HG03103 (cell line): Measurements from ENCODE around the gene PTPRT.

Experiments used
- ATAC-seq: cut with Tn5 transposase; IDR thresholded peaks from one replicate; pipeline ENCODE4 v1.9.1; 2021; ENCODE audit warnings: low read depth; ENCODE audit not compliant: unreplicated experiment

Gene PTPRT

DNA sequence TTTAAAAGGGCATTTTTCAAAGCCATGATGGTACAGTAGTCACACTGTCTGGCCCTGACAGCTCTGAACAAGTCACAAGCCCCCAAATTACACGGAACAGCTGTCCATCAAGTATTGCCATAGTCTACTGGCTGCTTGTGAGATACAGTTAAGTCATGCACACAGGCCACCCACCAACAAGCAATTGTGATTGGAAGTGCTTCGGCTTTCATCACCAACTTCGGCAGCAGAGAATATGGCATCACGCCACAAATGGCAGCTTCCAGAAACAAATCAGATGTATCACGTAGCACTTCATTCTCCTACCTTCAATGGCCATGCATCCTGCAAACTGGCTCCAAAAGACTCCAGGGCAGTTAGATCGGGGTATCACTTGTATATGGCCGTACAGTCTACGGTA, 160.5 kb downstream of the PTPRT start:
- no peak for ATAC-seq

- ATAC-seq: no peak
Observed at GRCh38 chr20:43028470-43028869, 161.2 kb downstream of the PTPRT start.

- ATAC-seq: no peak
Observed at GRCh38 chr20:43023836-43024235, 165.9 kb downstream of the PTPRT start.

DNA sequence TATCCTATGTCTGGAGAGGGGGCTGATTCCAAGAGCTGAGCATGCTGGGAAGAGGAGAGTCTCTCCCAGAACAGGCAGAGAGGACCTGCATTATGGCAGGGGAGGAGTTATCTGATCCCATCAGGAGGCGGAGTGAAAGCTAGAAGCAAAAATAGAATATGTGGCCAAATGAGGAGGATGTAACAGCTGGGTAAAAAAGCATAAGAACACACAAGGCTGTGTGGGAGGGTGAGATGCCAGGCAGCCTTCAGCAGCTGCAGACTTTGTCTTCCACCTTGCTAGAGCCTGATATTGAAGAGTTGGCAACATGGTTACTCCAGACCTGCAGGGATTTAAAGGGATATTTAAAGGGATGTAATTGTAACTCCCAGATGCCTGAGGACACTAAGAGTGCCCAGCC, 167.1 kb downstream of the PTPRT start:
- no peak for ATAC-seq

DNA sequence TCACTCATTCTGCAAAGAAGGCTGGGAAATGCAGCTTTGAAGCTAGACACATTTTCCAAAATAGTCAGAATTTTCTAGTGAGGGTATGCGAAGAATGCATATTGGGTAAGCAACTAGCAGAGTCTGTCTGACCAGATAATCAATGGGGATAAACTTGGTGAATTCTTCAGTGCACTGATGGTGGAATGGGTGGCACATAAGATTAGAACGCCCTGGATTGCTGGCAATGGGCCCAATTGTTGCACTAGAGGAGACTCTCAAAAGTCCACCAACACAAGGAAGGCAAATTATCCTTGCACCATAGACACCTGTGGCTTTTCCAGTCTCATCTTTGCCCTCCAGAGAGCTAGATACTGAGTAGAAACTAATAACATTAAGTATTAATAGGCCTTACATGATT, 167.6 kb downstream of the PTPRT start:
- no peak for ATAC-seq

DNA sequence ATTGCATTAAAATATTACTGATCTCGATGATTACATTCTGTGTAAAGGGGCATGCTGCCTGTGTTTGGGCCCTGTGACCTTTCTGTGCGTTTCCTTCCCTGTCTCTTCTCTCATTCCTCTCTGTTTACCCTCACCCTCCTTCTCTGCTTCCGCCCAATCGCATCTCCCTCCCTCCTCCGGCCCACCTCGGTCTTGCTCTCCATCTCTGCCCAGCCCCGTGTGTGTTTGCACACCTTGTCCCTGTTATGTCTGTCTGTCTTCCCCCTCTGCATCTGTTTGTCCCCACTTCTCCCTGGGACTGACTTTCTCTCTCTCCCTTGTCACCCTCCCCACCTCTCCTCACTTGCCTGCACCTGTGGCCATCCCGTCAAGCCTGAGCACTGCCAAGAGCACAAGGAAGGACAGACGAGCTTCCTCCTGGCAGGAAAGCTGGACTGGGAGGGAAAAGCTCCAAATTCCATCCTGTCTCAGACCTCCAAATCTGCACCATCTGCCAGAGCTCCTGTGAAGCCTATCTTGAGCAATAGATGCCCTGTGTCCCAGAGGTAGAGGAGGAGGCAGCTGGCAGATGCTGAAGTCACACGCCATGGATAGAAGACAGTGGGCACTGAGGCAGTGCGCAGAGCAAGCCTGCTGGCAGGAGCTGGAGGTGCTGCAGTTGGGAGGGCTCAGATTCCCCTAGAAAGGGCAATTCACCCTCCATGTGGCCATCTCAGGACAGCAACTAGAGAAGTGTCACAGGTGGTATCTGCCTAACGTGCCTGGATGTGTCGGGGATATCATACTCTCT, 172.3 kb downstream of the PTPRT start:
- no peak for ATAC-seq

- ATAC-seq: no peak
Observed at GRCh38 chr20:43016257-43016656, 173.4 kb downstream of the PTPRT start.

DNA sequence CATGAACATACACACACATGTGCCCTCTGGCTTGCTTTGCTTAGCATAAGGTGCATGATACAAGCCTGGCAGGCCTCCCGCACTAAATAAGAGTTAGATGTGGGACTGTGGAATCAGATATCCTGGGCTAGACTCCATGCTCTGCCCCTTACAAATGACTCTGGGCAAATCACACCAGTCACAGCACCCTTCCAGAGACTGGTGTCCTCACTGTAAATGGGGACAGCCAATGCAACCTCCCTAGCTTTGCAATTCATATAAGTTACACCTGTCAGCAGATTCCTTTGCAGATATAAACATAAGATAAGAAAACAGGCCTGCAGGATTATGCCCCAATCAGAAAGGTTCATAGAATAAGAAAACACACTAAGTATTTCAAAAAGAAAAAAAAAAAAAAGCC, 174.1 kb downstream of the PTPRT start:
- no peak for ATAC-seq

DNA sequence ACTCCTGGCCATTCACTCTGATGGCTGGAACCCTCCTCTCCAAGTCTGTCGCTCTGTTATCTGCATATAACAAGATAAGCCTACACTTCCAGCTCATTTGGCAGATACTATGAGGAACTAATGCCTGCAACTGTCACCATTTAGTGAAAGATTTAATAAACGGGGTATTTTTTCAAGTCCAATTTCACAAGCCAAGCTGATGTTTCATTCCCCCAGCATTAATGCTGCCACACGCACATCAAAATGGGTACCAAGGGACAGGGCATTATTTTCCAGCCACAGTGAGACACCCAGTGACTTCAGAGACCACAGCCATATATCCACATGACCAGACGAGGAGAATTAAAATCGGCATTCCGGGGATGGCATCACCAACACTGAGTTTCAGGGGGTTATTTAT, 175.5 kb downstream of the PTPRT start:
- ATAC-seq: no peak

DNA sequence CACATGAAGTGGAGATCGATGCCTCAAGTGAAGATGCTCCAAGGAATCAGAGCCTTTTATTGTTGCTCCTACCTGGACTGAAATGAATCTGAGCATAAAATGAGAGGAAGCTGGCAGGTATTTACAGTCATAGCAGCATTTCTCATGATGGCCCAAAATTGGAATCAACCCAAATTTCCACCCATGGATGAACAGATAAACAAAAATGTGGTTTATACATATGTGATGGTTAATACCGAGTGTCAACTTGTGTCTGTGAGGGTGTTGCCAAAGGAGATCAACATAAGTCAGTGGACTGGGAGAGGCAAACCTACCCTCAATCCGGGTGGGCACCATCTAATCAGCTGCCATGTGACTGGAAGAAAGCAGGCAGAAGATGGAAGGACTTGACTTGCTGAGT, 178.2 kb downstream of the PTPRT start:
- ATAC-seq: no peak

DNA sequence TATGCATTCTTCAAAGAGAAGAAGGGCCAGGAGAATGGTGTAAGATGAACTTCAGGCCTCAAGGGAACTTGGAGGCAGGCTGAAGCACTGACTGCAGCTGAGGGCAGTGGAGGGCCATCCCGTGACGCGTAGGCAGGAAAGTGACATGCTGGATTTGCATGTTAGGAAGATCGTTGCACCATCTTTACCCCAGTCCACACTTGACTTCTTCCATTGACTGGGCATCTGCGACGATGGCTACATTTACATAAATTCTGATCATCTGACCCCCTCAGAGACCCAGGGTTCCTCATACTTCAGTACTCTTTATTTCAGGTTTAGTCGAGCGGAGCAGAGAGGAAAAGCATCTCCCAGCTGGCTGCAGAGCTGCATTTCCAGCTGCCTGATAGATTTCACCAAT, 180.2 kb downstream of the PTPRT start:
- ATAC-seq: no peak

DNA sequence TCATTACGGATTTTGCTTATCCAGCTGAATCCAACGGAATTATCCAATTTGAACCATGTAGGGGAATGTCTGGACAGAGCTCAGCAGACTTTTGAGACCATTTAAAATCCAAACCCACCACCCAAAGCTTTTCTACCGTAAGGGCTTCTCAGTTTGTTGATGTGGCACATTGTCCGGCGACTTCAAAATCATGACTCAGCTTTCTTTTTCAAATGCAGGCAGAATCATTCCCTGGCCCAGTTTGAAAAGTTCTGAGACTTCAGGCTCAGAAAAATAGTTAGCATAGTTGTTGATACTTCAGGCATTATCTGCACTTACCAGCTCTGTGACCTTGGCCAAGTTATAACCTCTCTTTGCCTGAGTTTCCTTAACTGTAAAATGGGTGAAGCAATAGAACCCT, 182.2 kb downstream of the PTPRT start:
- no peak for ATAC-seq

GRCh38 chr20:43006651-43007375, 182.9 kb downstream of the PTPRT start:
- no peak for ATAC-seq

GRCh38 chr20:43003318-43003944, 186.3 kb downstream of the PTPRT start:
- no peak for ATAC-seq

GRCh38 chr20:42996141-42996540, 193.6 kb downstream of the PTPRT start:
- no peak for ATAC-seq

DNA sequence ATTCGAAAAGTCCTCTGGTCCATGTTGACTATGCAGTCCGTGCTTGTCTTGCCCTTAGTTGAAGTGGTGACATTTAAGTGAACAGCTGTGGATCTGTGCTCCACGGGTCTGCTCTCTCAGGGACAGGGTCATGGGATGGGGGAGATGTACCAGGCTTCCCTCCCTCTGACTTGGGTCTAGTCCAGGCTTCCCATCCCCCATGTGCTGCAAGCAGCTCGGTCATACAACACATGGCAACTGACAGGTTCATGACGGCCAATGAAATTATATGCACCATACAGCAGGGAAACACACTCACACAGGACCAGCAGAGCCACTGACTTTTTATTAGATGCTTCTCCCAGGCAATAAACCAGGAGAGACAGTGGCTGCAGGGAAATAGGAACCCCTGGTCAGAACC, 201.4 kb downstream of the PTPRT start:
- ATAC-seq: no peak

- ATAC-seq: no peak
Observed at GRCh38 chr20:42987376-42988114, 202.2 kb downstream of the PTPRT start.

- ATAC-seq: no peak
Observed at GRCh38 chr20:42986143-42986773, 203.4 kb downstream of the PTPRT start.

DNA sequence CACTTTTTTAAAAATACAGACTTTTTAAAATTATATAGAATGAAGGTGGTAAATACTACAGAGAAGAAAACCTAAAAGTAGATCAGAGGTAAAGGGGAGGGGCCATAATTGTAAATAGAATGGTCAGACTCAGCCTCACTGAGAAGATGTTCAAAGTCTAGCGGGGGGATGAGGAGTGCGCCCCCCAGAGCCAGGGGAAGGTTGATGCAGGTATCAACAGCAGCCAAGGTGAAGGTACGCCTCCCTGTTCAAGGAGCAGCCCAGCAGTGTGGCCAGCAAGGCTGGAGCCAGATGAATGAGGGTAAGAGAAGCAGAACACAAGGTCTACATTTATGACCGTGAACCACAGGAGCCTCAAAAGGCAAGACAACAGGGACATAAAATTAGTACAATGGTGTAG, 204.1 kb downstream of the PTPRT start:
- no peak for ATAC-seq

DNA sequence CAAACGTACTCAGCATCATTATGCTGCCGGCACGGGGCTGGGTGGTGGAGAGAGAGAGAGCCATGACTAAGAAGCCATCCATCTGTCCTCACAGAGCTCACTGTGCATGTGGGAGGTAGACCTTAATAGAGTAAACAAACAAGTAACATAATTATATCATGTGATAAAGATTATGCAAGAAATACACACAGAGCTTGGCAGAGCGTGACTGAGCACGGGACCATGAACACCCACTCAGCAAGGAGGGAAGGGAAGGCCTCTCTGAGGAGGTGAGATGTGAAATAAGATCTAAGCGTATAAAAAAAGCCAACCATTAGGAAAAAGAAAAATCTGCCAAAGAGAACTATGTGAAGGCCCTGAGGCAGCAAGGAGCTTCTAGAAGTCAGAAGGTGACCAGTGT, 207.5 kb downstream of the PTPRT start:
- no peak for ATAC-seq

- no peak for ATAC-seq
Observed at GRCh38 chr20:42981253-42981652, 208.5 kb downstream of the PTPRT start.
